A549 (cell line): ENCODE data around the gene PDE4D. TPM values are rescaled to one million over a fixed set of nuclear protein-coding genes. Genes with fewer than 3 reads are reported as not detected.

Experiments used
- ATAC-seq, 2 experiments: fragments of 200-7000 bp in 1 of 2; fragments of >200 bp in 1 of 2; cut with Nextera tagmentation in 1 of 2; cut with Tn5 transposase in 1 of 2; 3 replicates each; pipeline versions ENCODE4 v1.8.0 to v1.9.1; 2018 to 2020; ENCODE audit warnings: mild to moderate bottlenecking in 1 of 2, moderate library complexity in 1 of 2
- CTCF ChIA-PET: fragments of 300-600 bp; sonication (Branson Sonifier 250); formaldehyde crosslinking; extraction: SDS; loops from one replicate; lab custom pipeline; 2021; ENCODE audit warnings: antibody characterized with exemption, inconsistent platforms; lab: Yijun Ruan, JAX
- POLR2A ChIA-PET: fragments of 350-600 bp; formaldehyde crosslinking; extraction: SDS; loops from one replicate; lab custom pipeline; 2021; ENCODE audit warnings: antibody characterized with exemption, inconsistent platforms; lab: Yijun Ruan, JAX
- DNase-seq, 2 experiments: peaks; one replicate each; pipeline versions ENCODE4 v3.0.0 to v3.0.0-alpha.2; 2011 to 2016; ENCODE audit warnings: low read depth in 1 of 2, low spot score in 1 of 2
- FAIRE-seq: peaks from 2 replicates; lab custom pipeline; 2011; peaks lifted over from hg19 to GRCh38; lab: Jason Lieb, UNC
- H3K27ac ChIP-seq, 2 experiments: fragments of >200 bp; sonication (Bioruptor Twin); formaldehyde crosslinking; 3 replicates each; pipeline ENCODE4 v1.5.1; 2016 to 2017
- H3K4me1 ChIP-seq: fragments of >200 bp; sonication (Bioruptor Twin); formaldehyde crosslinking; 3 replicates; pipeline ENCODE4 v1.6.1; 2016
- H3K4me2 ChIP-seq: fragments of >200 bp; sonication (Bioruptor Twin); formaldehyde crosslinking; 3 replicates; pipeline ENCODE4 v1.6.1; 2016
- H3K4me3 ChIP-seq: fragments of >200 bp; sonication (Bioruptor Twin); formaldehyde crosslinking; 3 replicates; pipeline ENCODE4 v1.5.1; 2016
- H3K9me3 ChIP-seq: fragments of >200 bp; sonication (Bioruptor Twin); formaldehyde crosslinking; 3 replicates; pipeline ENCODE4 v1.6.1; 2016
- CBX8 ChIP-seq: fragments of 200-600 bp; sonication (generic); IDR thresholded peaks from 2 replicates; pipeline ENCODE4 v1.6.1; 2016
- CTCF ChIP-seq: fragments of >200 bp; sonication (Bioruptor Twin); formaldehyde crosslinking; IDR thresholded peaks from 3 replicates; pipeline ENCODE4 v1.5.1; 2016
- E2F6 ChIP-seq: IDR thresholded peaks from 2 replicates; pipeline ENCODE4 v1.6.1; 2012; ENCODE audit warnings: low read depth, borderline replicate concordance
- EHMT2 ChIP-seq: fragments of 200-600 bp; sonication (generic); IDR thresholded peaks from 2 replicates; pipeline ENCODE4 v1.6.1; 2016; ENCODE audit warnings: antibody characterized with exemption, low read depth, mild to moderate bottlenecking, moderate library complexity
- FOSB ChIP-seq: fragments of 250-450 bp; sonication (Bioruptor Pico); IDR thresholded peaks from 2 replicates; pipeline ENCODE4 v1.5.0; 2020; ENCODE audit warnings: mild to moderate bottlenecking, moderate library complexity
- HDAC2 ChIP-seq: fragments of 200-600 bp; sonication (generic); IDR thresholded peaks from 2 replicates; pipeline ENCODE4 v1.6.1; 2016
- HES2 ChIP-seq: fragments of >200 bp; sonication (Bioruptor Twin); formaldehyde crosslinking; IDR thresholded peaks from 2 replicates; pipeline ENCODE4 v1.6.1; 2016
- HEYL ChIP-seq: fragments of 250-450 bp; sonication (Bioruptor Pico); IDR thresholded peaks from 2 replicates; pipeline ENCODE4 v1.8.0; 2021; ENCODE audit warnings: mild to moderate bottlenecking, moderate library complexity
- JUN ChIP-seq, 2 experiments: fragments of >200 bp; sonication (Bioruptor Twin); formaldehyde crosslinking; IDR thresholded peaks; 2 replicates in 1 of 2; 3 replicates in 1 of 2; pipeline ENCODE4 v1.6.1; 2016 to 2017
- KDM5A ChIP-seq: fragments of 200-600 bp; sonication (generic); IDR thresholded peaks from 2 replicates; pipeline ENCODE4 v1.6.1; 2016; ENCODE audit warnings: antibody characterized with exemption, mild to moderate bottlenecking
- MAFK ChIP-seq: fragments of 450-650 bp; IDR thresholded peaks from 2 replicates; pipeline ENCODE4 v1.6.1; 2014; ENCODE audit not compliant: partially characterized antibody
- NFE2L2 ChIP-seq: fragments of 150-350 bp; conservative IDR thresholded peaks from 2 replicates; pipeline ENCODE4 v1.6.1; 2014; ENCODE audit warnings: low read length
- SREBF2 ChIP-seq: fragments of 450-650 bp; IDR thresholded peaks from 2 replicates; pipeline ENCODE4 v1.6.1; 2014; ENCODE audit warnings: mild to moderate bottlenecking, moderate library complexity
- TFCP2L1 ChIP-seq: fragments of 250-450 bp; sonication (Bioruptor Pico); IDR thresholded peaks from 2 replicates; pipeline ENCODE4 v1.5.0; 2021; ENCODE audit warnings: mild to moderate bottlenecking
- ZNF302 ChIP-seq: fragments of 250-450 bp; sonication (Bioruptor Pico); IDR thresholded peaks from 2 replicates; pipeline ENCODE4 v1.9.0; 2021; ENCODE audit warnings: inconsistent platforms, mild to moderate bottlenecking, moderate library complexity
- WGBS: methylation state at CpG from one replicate; pipeline ENCODE4 v1.1.6; 2017; ENCODE audit errors: missing lambda C conversion rate; 5-methylcytosine and 5-hydroxymethylcytosine counted together
- polyA plus RNA-seq, 4 experiments: library from polyadenylated mRNA; depleted of rRNA in 3 of 4; stranded (reverse); fragments of >200 nt; fragmentation: RNase III in 1 of 4; extraction: RNeasy Plus Mini Kit Qiagen cat#74134 plus additional on column Dnase treatment in 1 of 4; gene quantifications; 2 replicates in 3 of 4; 3 replicates in 1 of 4; pipeline ENCODE4 v1.2.3, GENCODE V29; 2011 to 2017
- TF ChIP-seq, protein P1 (sequence below): fragments of 150-350 bp; IDR thresholded peaks from 2 replicates; pipeline ENCODE4 v1.6.1; 2014; ENCODE audit warnings: low read depth, mild to moderate bottlenecking, low read length
- TF ChIP-seq, protein P2 (sequence below): IDR thresholded peaks from 2 replicates; pipeline ENCODE4 v1.6.1; 2012

Gene PDE4D
- polyA plus RNA-seq, 2 of the 4 experiments (the other 2 are of a cell fraction) = 74.0 to 213 TPM

DNA sequence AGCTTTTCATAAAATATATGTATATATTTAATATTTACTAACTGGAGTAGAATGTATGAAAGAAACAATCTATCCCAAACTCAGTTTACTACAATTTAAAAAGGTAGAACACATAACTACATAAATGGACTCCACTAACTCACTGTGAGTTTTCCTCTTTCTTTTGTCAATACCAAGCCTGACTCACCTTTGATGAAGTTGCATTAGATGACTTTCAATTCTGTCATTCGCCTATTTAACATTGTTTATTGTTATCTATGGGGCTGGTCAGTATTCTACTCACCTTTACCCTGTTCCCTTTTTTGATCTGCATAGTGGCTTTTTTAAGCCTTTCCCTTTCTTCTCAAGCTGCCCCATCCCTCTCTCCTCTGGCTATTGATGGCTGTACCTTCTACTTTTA, 680.9 kb downstream of the PDE4D start (continued):
- no peak for TF ChIP-seq HES2
- TF ChIP-seq CTCF = no peak
- TF ChIP-seq HDAC2 = no peak
- TF ChIP-seq SREBF2 = no peak
- no peak for TF ChIP-seq EHMT2

DNA sequence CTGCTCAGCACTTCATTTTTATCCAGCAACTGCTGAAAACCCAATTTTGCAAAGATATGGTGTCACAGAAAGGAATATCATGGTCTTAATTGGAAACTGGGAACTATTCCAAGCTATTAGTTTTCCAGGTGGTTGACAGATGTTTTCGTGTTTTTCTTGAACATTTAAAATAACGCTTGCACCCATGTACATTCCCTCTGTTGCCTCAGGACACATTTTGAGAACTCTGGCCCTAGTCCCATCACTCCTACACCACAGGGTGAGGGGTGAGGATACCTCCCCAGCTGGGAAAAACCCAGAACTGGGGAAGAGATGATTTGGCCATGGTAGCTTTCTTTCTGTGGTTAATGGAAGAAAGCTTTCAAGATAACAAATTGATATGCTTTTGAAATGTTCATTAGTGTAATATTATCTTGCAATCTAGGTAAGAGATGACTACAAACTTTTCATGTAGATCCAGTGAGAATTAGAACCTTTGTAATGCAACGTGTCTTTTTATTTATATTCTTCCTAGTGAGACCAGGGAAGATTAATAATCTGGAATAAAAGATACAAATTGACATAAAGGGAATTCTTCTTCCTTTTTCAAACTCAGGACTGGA, 683.7 kb downstream of the PDE4D start:
- POLR2A ChIA-PET = no interaction called here

DNA sequence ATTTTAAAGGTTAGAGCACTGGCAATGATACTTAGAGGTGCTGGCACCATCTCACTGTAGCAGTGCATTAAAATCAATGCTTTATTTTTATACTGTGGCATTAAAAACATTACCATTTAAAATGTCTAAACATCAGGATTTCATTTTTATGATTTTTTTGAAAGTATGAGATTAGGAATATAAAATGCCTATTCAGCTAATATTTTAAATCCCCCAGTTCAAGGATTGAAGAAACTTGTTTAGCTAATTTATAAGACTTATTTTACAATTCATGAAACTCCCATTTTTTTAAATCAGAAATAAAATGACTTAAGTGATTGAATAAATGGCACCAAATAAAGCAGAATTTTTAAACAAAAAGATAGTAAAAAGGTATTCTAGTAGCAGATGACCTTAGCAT, 685.1 kb downstream of the PDE4D start:
- peak overlapping the region; percentile 12; the same call in 1 of the 3 replicates for H3K4me2 ChIP-seq
- ChIA-PET POLR2A (no interaction called here), CTCF (interaction anchor here (0.6 to 1.3 kb wide), 2 partner anchors 21 to 408 kb away, joined by 3 read pairs; no protein-coding TSS in a partner anchor)
- H3K9me3 ChIP-seq = no peaks in the 10 kb centered on the region
- FAIRE-seq (peak; percentile 18), ATAC-seq (no peak), DNase-seq (no peak)
- peaks cover 99% of the 10 kb centered on the region for H3K4me1 ChIP-seq
- no peak overlapping the region for H3K4me3 ChIP-seq
- no peak for TF ChIP-seq E2F6
- TF ChIP-seq MAFK = peak; percentile 89
- TF ChIP-seq TFCP2L1 (CRISPR knock-in tag) = no peak
- H3K27ac ChIP-seq = peak overlapping the region in 1 of 2 experiments; percentile 62; a peak in 2 of 6 replicates

More for the DNA sequence above, 683.7 kb downstream of the PDE4D start:
- peaks cover 99% of the 10 kb centered on the region for H3K4me1 ChIP-seq
- H3K4me2 ChIP-seq = no peak overlapping the region
- no peak for FAIRE-seq
- TF ChIP-seq CBX8 (no peak), KDM5A (no peak), FOSB (CRISPR knock-in tag) (no peak), ZNF302 (CRISPR knock-in tag) (no peak)
- H3K27ac ChIP-seq = peak overlapping the region in 1 of 2 experiments; percentile 56; a peak in 3 of 6 replicates
- DNase-seq = no peak
- 91% methylated on average over 3 of the region's 3 CpGs for WGBS
- H3K4me3 ChIP-seq = no peak overlapping the region
- CTCF ChIA-PET = interaction anchor here (0.9 to 1.4 kb wide), 4 partner anchors 10 to 158 kb away, joined by 3 to 4 read pairs (median 3); no protein-coding TSS in a partner anchor
- no peaks in the 10 kb centered on the region for H3K9me3 ChIP-seq
- no peak for ATAC-seq

GRCh38 chr5:59207401-59207800, 686.1 kb downstream of the PDE4D start:
- WGBS = 92% methylated on average over 1 of the region's 1 CpG
- ChIA-PET CTCF (no interaction called here), POLR2A (interaction anchor here (0.6 kb wide), 1 partner anchor 32 kb away, joined by 6 read pairs; no protein-coding TSS in a partner anchor)
- DNase-seq = no peak
- peaks cover 92% of the 10 kb centered on the region for H3K4me1 ChIP-seq
- peak; percentile 23 for FAIRE-seq
- ATAC-seq = no peak
- peak overlapping the region; percentile 62 to 76 for H3K27ac ChIP-seq
- peak overlapping the region; percentile 50 for H3K4me2 ChIP-seq
- TF ChIP-seq, protein P1, sequence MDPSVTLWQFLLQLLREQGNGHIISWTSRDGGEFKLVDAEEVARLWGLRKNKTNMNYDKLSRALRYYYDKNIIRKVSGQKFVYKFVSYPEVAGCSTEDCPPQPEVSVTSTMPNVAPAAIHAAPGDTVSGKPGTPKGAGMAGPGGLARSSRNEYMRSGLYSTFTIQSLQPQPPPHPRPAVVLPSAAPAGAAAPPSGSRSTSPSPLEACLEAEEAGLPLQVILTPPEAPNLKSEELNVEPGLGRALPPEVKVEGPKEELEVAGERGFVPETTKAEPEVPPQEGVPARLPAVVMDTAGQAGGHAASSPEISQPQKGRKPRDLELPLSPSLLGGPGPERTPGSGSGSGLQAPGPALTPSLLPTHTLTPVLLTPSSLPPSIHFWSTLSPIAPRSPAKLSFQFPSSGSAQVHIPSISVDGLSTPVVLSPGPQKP = no peak
- no peak for TF ChIP-seq SREBF2
- no peak for TF ChIP-seq JUN (IDR thresholded peaks at IDR 0.05)
- TF ChIP-seq HEYL (CRISPR knock-in tag) = no peak
- TF ChIP-seq TFCP2L1 (CRISPR knock-in tag) = no peak
- no peak for TF ChIP-seq FOSB (CRISPR knock-in tag)
- TF ChIP-seq, protein P2, sequence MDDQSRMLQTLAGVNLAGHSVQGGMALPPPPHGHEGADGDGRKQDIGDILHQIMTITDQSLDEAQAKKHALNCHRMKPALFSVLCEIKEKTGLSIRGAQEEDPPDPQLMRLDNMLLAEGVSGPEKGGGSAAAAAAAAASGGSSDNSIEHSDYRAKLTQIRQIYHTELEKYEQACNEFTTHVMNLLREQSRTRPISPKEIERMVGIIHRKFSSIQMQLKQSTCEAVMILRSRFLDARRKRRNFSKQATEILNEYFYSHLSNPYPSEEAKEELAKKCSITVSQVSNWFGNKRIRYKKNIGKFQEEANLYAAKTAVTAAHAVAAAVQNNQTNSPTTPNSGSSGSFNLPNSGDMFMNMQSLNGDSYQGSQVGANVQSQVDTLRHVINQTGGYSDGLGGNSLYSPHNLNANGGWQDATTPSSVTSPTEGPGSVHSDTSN = no peak
- no peak for TF ChIP-seq NFE2L2
- H3K4me3 ChIP-seq = no peak overlapping the region
- no peaks in the 10 kb centered on the region for H3K9me3 ChIP-seq
